ENCODE measurements around the gene KCNQ2.

The KCNQ2 gene

DNA sequence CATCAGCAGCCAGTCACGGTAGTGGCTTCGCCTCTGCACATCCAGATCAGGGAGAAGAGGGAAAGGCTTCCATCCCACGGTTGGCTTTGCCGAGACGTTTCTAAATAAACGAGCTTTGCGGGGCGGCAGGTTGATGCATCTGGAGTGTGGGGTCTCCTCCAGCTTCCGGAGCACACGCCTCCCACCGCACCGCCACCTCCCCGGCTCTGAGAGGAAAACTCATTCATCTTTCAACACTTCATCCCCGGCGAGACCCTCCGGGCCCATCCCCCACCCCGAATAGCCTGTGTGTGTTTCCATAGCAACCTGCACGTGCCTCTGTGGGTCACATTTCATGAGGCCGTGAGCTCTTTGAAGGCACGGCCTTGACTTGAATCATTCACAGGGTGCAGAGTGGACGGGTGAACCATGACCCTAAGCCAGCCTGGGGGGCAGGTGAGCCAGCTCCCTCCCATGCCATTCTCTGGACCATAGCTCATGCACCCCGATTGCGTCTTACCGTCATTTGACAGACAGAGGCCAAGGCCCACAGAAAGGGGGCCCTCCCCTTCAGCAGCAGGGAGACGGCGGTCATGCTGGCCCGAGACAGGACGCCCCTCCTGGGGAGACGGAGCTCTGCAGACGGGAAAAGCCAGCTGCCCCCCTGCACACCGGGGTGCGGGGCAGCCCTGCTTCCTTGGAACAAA, 95.1 kb downstream of the KCNQ2 start:
- Histone ChIP-seq H3K36me3 (ENCODE audit: insufficient read depth, low read length) (no peaks in the 10 kb centered on the region), H3K9me3 (ENCODE audit: insufficient read depth, low read length, severe bottlenecking) (no peaks in the 10 kb centered on the region), H3K4me3 (ENCODE audit: low read depth in 1 of 2, low read length in 2 of 2) (no peak overlapping the region), H3K4me1 (ENCODE audit: insufficient read depth, low read length) (no peaks in the 10 kb centered on the region), H2AFZ (ENCODE audit: low read depth, low read length) (no peak overlapping the region), H3K9ac (ENCODE audit: low read depth, low read length) (no peak overlapping the region), H3K27ac (ENCODE audit: low read length) (no peak overlapping the region), H3K79me2 (ENCODE audit: insufficient read depth, low read length) (no peaks in the 10 kb centered on the region), H3K4me2 (ENCODE audit: insufficient read depth, low read length) (no peak overlapping the region), H4K20me1 (ENCODE audit: insufficient read depth, low read length) (peaks cover 34% of the 10 kb centered on the region), H3K27me3 (ENCODE audit: insufficient read depth, low read length, poor library complexity) (peaks cover 14% of the 10 kb centered on the region)
- ATAC-seq (ENCODE audit: insufficient read depth, low read depth), result no peak
- no peak for DNase-seq
- no peak for TF ChIP-seq EZH2 (IDR thresholded peaks at IDR 0.05; ENCODE audit: borderline replicate concordance, low read depth, low read length, severe bottlenecking)
- TF ChIP-seq, protein P1, sequence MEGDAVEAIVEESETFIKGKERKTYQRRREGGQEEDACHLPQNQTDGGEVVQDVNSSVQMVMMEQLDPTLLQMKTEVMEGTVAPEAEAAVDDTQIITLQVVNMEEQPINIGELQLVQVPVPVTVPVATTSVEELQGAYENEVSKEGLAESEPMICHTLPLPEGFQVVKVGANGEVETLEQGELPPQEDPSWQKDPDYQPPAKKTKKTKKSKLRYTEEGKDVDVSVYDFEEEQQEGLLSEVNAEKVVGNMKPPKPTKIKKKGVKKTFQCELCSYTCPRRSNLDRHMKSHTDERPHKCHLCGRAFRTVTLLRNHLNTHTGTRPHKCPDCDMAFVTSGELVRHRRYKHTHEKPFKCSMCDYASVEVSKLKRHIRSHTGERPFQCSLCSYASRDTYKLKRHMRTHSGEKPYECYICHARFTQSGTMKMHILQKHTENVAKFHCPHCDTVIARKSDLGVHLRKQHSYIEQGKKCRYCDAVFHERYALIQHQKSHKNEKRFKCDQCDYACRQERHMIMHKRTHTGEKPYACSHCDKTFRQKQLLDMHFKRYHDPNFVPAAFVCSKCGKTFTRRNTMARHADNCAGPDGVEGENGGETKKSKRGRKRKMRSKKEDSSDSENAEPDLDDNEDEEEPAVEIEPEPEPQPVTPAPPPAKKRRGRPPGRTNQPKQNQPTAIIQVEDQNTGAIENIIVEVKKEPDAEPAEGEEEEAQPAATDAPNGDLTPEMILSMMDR (IDR thresholded peaks at IDR 0.05; ENCODE audit: borderline replicate concordance, extremely low read depth, low read length, poor library complexity, severe bottlenecking), result no peak

DNA sequence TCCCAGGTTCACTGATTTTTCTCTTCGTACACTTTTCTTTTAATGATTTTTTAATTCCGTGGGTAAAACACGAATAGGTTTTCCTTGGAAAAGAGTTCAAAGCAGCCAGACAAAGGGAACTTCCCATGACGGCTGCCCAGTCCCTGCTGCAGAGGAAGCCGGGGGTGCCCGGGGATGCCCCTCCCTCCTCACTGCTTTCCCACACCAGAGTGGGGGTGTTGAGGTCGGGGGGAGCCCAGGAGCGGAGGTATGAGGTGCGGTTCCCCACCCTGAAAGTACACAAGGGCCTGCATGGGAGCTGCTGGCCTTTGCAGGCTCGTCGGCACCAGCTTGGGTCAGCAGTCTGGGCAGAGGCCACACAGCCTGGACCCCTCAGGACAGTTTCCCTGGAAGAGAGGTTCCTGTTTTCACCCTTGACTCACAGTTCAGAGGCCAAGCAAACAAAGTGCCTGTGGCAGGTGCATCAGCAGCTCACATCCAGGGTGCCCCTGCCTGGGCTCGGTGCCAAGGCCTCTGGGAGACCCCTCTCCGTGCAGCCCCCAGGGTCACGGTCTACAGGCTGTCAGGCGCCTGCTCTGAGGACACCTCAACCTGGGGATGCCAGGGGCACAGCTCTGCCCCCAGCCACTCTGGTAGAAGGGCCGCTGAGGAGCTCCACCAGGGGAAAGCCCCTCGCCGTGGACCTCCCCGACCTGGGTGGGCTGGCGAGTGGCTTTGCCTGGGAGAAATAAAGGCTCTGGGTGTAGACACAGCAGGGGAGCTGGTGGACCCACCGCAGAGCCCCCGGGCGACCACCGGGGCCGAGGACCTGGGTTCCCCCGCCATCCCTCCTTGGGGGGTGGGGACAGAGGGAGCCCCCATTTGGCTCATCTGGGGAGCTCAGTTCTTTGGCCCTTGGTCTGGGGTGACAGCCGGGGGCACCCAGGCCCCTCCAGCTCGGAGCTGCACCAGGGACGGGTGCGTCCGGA, 95.9 kb downstream of the KCNQ2 start:
- no peak for DNase-seq
- no peak for ATAC-seq (ENCODE audit: insufficient read depth, low read depth)
- no peak overlapping the region for H3K9ac ChIP-seq (ENCODE audit: low read depth, low read length)
- H4K20me1 ChIP-seq (ENCODE audit: insufficient read depth, low read length), result peaks cover 34% of the 10 kb centered on the region
- no peaks in the 10 kb centered on the region for H3K4me1 ChIP-seq (ENCODE audit: insufficient read depth, low read length)
- TF ChIP-seq EZH2 (IDR thresholded peaks at IDR 0.05; ENCODE audit: borderline replicate concordance, low read depth, low read length, severe bottlenecking), result no peak
- TF ChIP-seq, protein P1 (IDR thresholded peaks at IDR 0.05; ENCODE audit: borderline replicate concordance, extremely low read depth, low read length, poor library complexity, severe bottlenecking), result no peak
- no peaks in the 10 kb centered on the region for H3K36me3 ChIP-seq (ENCODE audit: insufficient read depth, low read length)
- no peaks in the 10 kb centered on the region for H3K79me2 ChIP-seq (ENCODE audit: insufficient read depth, low read length)
- H3K27me3 ChIP-seq (ENCODE audit: insufficient read depth, low read length, poor library complexity), result peaks cover 14% of the 10 kb centered on the region
- no peak overlapping the region for H3K27ac ChIP-seq (ENCODE audit: low read length)
- H3K4me2 ChIP-seq (ENCODE audit: insufficient read depth, low read length), result no peak overlapping the region
- H2AFZ ChIP-seq (ENCODE audit: low read depth, low read length), result no peak overlapping the region
- H3K4me3 ChIP-seq (ENCODE audit: low read depth in 1 of 2, low read length in 2 of 2), result no peak overlapping the region
- H3K9me3 ChIP-seq (ENCODE audit: insufficient read depth, low read length, severe bottlenecking), result no peaks in the 10 kb centered on the region

DNA sequence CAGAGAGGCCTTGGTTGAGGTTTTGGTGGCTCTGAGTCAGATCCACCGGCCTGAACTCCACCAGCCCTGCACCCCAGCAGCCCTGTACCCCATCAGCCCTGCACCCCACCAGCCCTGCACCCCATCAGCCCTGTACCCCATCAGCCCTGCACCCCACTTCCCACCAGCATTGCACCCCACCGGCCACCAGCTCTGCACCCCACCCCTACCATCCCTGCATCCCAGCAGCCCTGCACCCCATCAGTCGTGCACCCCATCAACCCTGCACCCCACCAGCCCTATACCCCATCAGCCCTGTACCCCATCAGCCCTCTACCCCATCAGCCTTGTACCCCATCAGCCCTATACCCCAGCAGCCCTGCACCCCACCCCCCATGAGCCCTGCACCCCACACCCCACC, 97.0 kb downstream of the KCNQ2 start:
- Histone ChIP-seq H3K27me3 (ENCODE audit: insufficient read depth, low read length, poor library complexity) (peaks cover 14% of the 10 kb centered on the region), H3K4me3 (ENCODE audit: low read depth in 1 of 2, low read length in 2 of 2) (no peak overlapping the region), H2AFZ (ENCODE audit: low read depth, low read length) (no peak overlapping the region), H4K20me1 (ENCODE audit: insufficient read depth, low read length) (peaks cover 34% of the 10 kb centered on the region), H3K36me3 (ENCODE audit: insufficient read depth, low read length) (no peaks in the 10 kb centered on the region), H3K9ac (ENCODE audit: low read depth, low read length) (no peak overlapping the region), H3K4me2 (ENCODE audit: insufficient read depth, low read length) (no peak overlapping the region), H3K79me2 (ENCODE audit: insufficient read depth, low read length) (no peaks in the 10 kb centered on the region), H3K4me1 (ENCODE audit: insufficient read depth, low read length) (no peaks in the 10 kb centered on the region), H3K9me3 (ENCODE audit: insufficient read depth, low read length, severe bottlenecking) (no peaks in the 10 kb centered on the region), H3K27ac (ENCODE audit: low read length) (no peak overlapping the region)
- DNase-seq (no peak), ATAC-seq (ENCODE audit: insufficient read depth, low read depth) (no peak)
- TF ChIP-seq, protein P1 (IDR thresholded peaks at IDR 0.05; ENCODE audit: borderline replicate concordance, extremely low read depth, low read length, poor library complexity, severe bottlenecking), result no peak
- TF ChIP-seq EZH2 (IDR thresholded peaks at IDR 0.05; ENCODE audit: borderline replicate concordance, low read depth, low read length, severe bottlenecking), result no peak

All from DND-41 (cell line).